HG02642 (cell line): ENCODE results near the gene JMY.

Experiments used
- ATAC-seq: cut with Tn5 transposase; IDR thresholded peaks from one replicate; pipeline ENCODE4 v1.9.1; 2021; ENCODE audit warnings: mild to moderate bottlenecking; ENCODE audit not compliant: unreplicated experiment, poor library complexity

JMY gene

DNA sequence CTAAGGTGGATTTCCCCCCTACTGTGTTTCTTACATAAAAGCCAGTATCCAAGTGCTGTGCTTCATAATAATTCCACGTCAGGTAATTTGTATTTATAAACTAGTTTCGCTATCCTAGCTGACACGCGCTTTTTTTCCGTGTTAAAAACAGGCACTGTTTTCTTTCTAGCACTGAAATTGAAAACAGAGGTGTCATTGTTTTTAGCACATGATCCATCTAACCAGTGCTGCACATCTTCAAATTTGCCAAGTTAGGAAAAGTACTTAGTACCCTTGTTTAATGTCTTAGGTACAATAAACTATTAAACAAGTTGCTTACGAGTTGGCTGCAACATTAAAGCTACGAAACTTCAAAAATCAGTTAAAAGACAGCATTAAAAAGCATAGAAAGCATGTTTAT lies 49.9 kb downstream of the JMY start:
- ATAC-seq, result no peak

DNA sequence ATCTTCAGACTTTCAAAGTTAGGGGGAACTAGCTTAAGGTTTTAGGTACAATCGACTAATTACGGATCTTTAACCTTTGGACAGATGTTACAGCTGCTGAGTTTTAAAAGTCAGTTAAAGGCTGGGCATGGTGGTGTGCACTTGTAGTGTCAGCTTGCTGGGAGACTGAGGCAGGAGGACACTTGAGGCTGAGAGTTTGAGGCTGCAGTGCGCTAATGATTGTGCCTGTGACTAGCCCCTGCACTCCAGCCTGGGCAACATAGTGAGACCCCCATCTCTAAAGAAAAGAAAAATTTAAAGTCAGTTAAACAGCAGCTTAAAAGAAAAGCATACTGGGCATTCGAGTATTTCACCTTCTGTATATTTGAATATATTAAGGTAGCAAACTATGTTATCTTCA lies 51.4 kb downstream of the JMY start:
- no peak for ATAC-seq

DNA sequence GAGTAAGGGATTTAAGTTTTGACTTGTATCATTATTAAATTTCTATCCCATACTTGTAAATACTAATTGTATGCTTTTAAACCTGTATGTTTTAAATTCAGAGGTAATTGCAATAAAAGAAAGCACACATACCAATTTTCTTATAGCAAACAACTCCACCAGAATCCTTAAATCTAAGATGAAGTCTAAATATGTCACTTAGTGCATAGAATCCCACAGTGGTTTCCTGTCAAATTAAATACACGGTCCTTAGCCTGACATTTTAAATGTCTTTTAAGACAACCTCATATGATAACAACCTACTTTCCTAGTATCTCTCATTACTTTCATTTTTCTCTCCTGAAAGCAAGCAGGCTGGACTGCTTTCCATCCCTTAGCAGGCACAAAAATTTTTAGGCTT lies 52.0 kb downstream of the JMY start:
- ATAC-seq, result no peak

DNA sequence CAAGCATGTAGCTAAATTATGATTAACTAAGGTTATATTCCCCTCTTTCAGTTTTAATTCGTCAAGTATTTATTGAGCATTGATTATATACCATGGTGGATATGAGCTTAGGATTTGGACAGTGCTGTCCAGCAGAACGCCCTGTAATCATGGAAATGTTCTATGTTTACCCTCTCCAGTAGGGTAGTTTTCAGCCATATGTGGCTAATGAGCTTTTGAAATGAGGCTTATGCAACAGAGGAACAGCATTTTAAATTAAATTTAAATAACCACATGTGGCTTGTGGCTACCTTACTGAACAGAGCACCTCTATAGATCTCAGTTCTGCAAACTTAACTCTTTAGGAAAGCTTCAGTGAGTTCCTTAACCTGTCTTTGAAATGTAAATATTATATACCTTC lies 59.1 kb downstream of the JMY start:
- ATAC-seq, result no peak

DNA sequence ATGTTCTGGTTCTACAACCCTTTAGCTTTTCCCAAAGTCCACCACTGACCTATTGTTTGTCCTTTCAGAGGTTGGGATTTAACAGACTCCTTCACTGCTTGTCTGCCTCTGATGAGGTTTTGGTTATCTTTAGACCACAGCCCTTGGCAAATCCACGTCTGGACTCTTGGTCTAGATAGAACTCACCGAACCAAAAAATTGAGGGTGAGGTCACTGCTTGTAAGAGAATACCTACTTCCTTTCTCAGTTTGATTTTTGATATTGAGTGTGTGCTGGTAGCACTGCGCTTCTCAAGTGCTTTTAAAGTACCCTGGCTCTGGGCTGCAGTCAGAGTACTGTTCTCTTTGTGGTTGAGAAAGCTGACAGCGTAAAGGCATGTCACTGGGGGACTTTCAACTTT lies 61.7 kb downstream of the JMY start:
- ATAC-seq, result no peak

DNA sequence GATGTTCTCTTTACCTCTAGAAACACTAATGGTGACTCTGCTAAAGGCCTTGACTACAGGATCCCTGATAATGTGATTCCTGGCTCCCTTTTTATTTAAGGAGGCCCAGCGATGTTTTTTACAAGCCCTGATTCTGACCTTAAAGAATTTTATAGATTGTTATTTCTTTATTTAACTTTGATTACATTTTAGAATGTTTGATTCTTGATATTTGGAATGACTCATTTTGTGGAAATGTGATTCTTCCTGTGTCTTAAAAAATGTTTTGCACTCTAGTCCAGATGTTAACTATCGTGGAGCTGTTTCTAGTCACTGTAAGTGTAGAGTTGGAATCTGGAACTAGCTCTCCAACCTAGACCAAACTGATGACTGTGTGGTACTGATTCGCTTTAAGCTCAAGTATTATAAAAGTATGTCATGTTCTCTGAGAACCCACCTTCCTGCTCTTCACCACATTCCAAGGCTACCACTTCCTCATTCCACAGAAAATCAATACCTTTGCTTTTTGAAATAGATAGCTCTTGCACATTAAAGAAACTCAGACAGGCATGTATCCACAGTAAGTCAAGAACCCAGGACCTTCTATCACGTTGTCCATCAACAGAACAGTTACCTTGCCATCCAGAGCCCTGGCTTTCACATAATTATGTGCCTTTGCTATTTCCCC lies 65.2 kb downstream of the JMY start:
- ATAC-seq, result no peak

DNA sequence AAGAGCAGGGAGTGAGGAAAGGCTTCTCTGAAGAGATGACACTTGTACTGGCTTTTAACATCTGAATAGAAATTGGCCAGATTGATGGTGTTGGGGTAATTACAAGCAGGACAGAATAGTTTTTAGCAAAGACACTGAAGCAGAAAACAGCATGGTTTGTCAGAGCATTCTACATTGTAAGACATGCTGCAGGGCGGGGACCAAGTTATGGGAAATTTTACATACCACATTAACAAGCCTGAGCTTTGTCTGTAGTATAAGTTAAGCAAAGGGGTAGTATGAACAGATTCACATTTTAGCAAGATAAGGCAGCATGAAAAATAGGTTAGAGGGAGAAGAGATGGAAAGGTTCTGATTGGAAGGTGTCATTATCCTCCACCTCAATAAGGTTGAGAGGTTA lies 66.5 kb downstream of the JMY start:
- no peak for ATAC-seq

DNA sequence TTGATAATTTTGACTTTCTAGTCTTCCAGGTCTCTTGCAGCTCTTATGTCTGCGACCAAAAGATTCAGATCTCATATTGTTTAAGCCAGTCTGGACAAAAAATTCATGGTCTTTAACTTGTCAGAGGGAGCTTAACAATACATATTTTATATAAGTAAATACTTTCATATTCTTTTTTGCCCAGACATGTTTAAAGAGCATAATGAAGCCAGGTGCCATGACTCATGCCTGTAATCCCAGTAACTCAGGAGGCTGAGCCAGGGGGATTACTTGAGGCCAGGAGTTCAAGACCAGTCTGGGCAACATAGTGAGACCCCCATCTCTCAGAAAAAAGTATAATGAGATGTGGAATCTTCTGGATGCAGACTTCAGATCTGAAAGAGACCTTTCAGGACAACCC lies 69.8 kb downstream of the JMY start:
- no peak for ATAC-seq

DNA sequence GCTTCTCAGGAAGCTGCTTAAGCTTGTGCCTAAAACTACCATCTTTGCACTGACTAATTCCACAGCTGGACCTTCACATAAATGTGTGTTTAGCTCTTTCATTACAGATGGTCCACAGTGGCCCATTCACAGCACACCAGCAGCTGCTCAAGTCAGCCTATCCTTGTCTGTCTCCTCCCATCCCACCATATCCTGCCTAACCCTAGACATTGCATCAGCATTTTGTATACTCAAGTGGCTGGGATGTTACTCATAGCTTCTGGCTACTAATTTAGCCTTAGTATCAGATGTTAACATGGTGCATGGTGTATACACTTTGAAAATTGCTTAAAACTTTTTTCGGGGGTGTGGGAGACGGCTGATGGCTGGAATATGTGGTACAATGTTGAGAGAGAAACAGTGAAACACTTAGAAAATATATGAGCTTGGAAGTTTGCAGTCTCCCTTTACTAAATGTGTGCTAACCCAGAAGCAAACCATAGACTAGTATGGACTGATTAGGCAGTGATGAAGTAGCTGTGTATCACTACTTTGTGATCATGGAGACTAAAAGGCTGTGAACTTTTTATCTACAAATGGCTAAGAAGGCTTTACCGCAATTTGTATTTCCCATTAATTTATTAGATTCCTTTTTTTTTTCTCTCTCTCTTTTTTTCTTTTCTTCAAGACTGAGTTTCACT lies 83.1 kb downstream of the JMY start:
- ATAC-seq, result no peak

GRCh38 chr5:79329453-79329852 lies 93.5 kb downstream of the JMY start:
- ATAC-seq, result no peak

DNA sequence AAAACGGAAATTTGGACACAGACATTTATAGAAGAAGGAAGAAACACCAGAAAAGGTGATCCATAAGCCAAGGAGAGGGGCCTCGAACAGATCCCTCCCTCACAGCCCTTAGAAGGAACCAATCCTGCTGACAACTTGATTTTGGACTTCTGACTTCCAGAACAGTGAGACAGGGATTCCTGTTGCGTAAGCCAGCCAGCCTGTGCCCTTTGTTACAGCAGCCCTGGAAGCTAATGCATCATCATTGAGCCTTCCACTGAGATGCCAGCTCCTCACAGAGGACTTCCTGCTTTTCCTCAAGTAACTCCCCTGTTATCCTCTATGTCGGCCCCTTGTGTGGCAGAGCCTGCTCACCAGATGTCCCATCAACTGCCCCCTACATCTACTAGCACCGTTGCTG lies 94.1 kb downstream of the JMY start:
- no peak for ATAC-seq

GRCh38 chr5:79333852-79334557 lies 98.1 kb downstream of the JMY start:
- ATAC-seq, result no peak

DNA sequence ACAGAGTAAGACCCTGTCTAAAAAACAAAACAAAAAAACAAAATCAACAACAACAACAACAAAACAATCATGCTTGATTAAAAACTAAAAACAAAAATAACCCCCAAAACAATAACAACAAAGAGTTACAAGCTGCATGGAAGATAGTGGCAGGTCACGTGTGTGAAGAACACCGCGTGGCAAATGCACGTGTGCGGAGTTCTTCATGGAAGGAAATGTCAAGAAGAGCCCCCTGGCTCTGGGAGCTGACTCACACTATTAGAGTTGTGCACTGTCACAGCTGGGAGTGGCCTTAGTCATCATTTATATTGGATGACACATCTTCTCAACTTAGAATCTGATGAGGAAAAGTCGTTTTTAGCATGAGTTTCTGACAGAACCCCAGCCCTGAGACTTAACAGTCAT lies 110.5 kb downstream of the JMY start:
- no peak for ATAC-seq

- ATAC-seq, result no peak
These were observed 113.1 kb downstream of the JMY start for GRCh38 chr5:79349047-79349446.

DNA sequence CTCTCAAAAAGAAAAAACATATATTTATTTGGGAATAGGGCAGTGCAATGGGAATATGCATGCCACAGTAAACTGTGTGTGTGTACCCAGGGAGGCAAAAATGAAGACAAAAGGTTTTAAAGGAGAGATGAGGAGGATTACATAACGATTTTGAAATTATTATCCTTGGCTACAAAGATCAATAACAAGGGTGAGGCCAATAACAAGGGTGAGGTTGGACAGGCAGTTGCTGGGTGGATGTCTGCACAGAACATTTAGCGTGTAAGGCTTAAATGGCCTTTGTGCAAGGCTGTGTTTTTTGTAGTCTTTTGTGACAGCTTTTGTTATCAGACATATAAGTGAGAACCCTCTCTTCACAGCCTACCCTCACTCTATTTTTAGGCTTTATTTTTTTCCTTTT lies 114.0 kb downstream of the JMY start:
- no peak for ATAC-seq

DNA sequence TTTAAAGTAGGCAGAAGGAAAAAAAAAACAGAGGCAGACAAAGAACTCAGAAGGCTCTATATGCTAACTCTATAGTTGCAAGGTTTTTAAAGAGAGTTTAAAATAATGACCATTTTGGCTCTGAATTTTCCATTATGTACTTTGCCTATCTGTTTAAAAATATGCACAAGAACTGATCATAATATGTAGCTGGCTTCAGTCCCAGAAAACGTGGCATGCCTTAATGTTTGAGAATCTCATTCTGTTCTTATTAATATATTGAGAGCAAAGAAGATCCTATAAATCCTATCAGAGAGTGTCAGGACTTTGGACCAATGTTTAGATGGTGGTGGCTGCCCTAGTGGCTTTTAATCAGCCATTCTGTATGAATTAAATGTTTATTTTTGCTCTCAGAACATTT lies 121.5 kb downstream of the JMY start:
- no peak for ATAC-seq
